Natural killer cell (primary cell): Measurements from ENCODE around the gene C9orf78. TPM values are rescaled to one million over a fixed set of nuclear protein-coding genes. Genes with fewer than 3 reads are reported as not detected.

Experiments
- ATAC-seq, 3 donors: fragments of 150-1000 bp in 2 of 3; fragments of 200-7000 bp in 1 of 3; cut with Tn5 transposase; 1 replicate in 1 of 3; 2 replicates in 2 of 3; pipeline ENCODE4 v1.10.0; 2021; ENCODE audit warnings: mild to moderate bottlenecking in 2 of 3, moderate library complexity in 2 of 3
- DNase-seq, 2 donors: peaks; one replicate each; pipeline versions ENCODE4 v3.0.0 to v3.0.0-alpha.2; 2013 to 2021; ENCODE audit warnings: mixed read lengths in 1 of 2
- H3K27ac ChIP-seq: one replicate; pipeline ENCODE4 v1.5.1; 2013; ENCODE audit warnings: mild to moderate bottlenecking, low read length
- H3K27me3 ChIP-seq: one replicate; pipeline ENCODE4 v1.6.1; 2013; ENCODE audit warnings: low read length; ENCODE audit not compliant: control insufficient read depth, insufficient read depth
- H3K36me3 ChIP-seq: one replicate; pipeline ENCODE4 v1.6.1; 2013; ENCODE audit warnings: low read length; ENCODE audit not compliant: control insufficient read depth, insufficient read depth
- H3K4me1 ChIP-seq: one replicate; pipeline ENCODE4 v1.6.1; 2013; ENCODE audit warnings: low read length; ENCODE audit not compliant: control insufficient read depth, insufficient read depth
- H3K4me3 ChIP-seq: one replicate; pipeline ENCODE4 v1.5.1; 2013; ENCODE audit warnings: low read length
- H3K9me3 ChIP-seq: one replicate; pipeline ENCODE4 v1.6.1; 2013; ENCODE audit warnings: low read length; ENCODE audit not compliant: control insufficient read depth, insufficient read depth
- H3K27ac Mint-ChIP-seq, 2 donors: one replicate each; pipeline ENCODE4 v1.8.0; 2022; ENCODE audit warnings: mild to moderate bottlenecking in 2 of 2, mixed read lengths in 2 of 2, moderate library complexity in 1 of 2
- H3K27me3 Mint-ChIP-seq, 2 donors: one replicate each; pipeline ENCODE4 v1.8.0; 2022; ENCODE audit warnings: low read depth in 2 of 2, mixed read lengths in 2 of 2
- H3K36me3 Mint-ChIP-seq: one replicate; pipeline ENCODE4 v1.8.0; 2022; ENCODE audit warnings: mixed read lengths
- H3K4me1 Mint-ChIP-seq, 2 donors: one replicate each; pipeline ENCODE4 v1.8.0; 2022; ENCODE audit warnings: mixed read lengths in 2 of 2
- H3K4me3 Mint-ChIP-seq: one replicate; pipeline ENCODE4 v1.8.0; 2022; ENCODE audit warnings: mild to moderate bottlenecking, moderate library complexity, mixed read lengths
- H3K9me3 Mint-ChIP-seq, 2 donors: one replicate each; pipeline ENCODE4 v1.8.0; 2022; ENCODE audit warnings: mixed read lengths in 2 of 2
- CTCF ChIP-seq: fragments of 200-600 bp; IDR thresholded peaks from one replicate; pipeline ENCODE4 v1.8.0; 2022; ENCODE audit warnings: antibody characterized with exemption
- WGBS: methylation state at CpG from one replicate; pipeline ENCODE4 v1.1.7; 2013; ENCODE audit warnings: missing lambda C conversion rate; ENCODE audit not compliant: insufficient coverage; 5-methylcytosine and 5-hydroxymethylcytosine counted together
- intact Hi-C: fragments of 100-400 bp; cut with micrococcal nuclease; formaldehyde crosslinking; loops from one replicate; pipeline ENCODE4 v1.14.2; 2022
- total RNA-seq, 4 donors: library from RNA; stranded (reverse); fragments of 120-200 nt in 1 of 4; gene quantifications; one replicate each; pipeline versions ENCODE4 v1.2.3 to v1.2.4, GENCODE V29; 2013 to 2022

C9orf78 gene
- total RNA-seq, 3 donors from 2014 or later (not counting 1 experiment from before 2014, with no cell fraction given), result 93.7 to 97.9 (median 97.6) TPM

GRCh38 chr9:129857207-129857606, 22.1 kb upstream of the C9orf78 start:
- intact Hi-C loops, result no loop called here

GRCh38 chr9:129854588-129855110, 19.6 kb upstream of the C9orf78 start:
- no peaks in the 10 kb centered on the region for H3K9me3 Mint-ChIP-seq
- peak overlapping the region; percentile 70 for H3K4me3 Mint-ChIP-seq
- H3K4me3 ChIP-seq, result no peak overlapping the region
- DNase-seq (peak in 1 of 2 donors; percentile 63), ATAC-seq (peak in 2 of 3 donors; percentile 64 to 85)
- intact Hi-C loops, result no loop called here
- H3K27me3 ChIP-seq, result no peaks in the 10 kb centered on the region
- no peak overlapping the region for H3K27ac ChIP-seq
- peak overlapping the region; percentile 43 to 57 for H3K27ac Mint-ChIP-seq
- peaks cover 34 to 38% of the 10 kb centered on the region in 2 donors for H3K4me1 Mint-ChIP-seq
- H3K4me1 ChIP-seq, result peaks cover 14% of the 10 kb centered on the region
- H3K27me3 Mint-ChIP-seq, result no peaks in the 10 kb centered on the region
- peaks cover 76% of the 10 kb centered on the region for H3K36me3 ChIP-seq
- TF ChIP-seq CTCF, result no peak
- H3K36me3 Mint-ChIP-seq, result peaks cover 25% of the 10 kb centered on the region
- no peaks in the 10 kb centered on the region for H3K9me3 ChIP-seq
- WGBS, result 34% methylated on average over 2 of the region's 4 CpGs

More at GRCh38 chr9:129857207-129857606, 22.1 kb upstream of the C9orf78 start:
- no peak for TF ChIP-seq CTCF
- DNase-seq (no peak), ATAC-seq (no peak)
- Mint-ChIP-seq H3K36me3 (peaks cover 17% of the 10 kb centered on the region), H3K27ac (no peak overlapping the region), H3K4me1 (peaks cover 29 to 34% of the 10 kb centered on the region in 2 donors), H3K4me3 (no peak overlapping the region), H3K9me3 (no peaks in the 10 kb centered on the region), H3K27me3 (no peaks in the 10 kb centered on the region)
- Histone ChIP-seq H3K4me3 (no peak overlapping the region), H3K27me3 (no peaks in the 10 kb centered on the region), H3K27ac (no peak overlapping the region), H3K36me3 (peaks cover 73% of the 10 kb centered on the region), H3K9me3 (no peaks in the 10 kb centered on the region), H3K4me1 (peaks cover 30% of the 10 kb centered on the region)
- WGBS, result 87% methylated on average over 7 of the region's 7 CpGs

GRCh38 chr9:129853614-129854013, 18.5 kb upstream of the C9orf78 start:
- Histone ChIP-seq H3K27me3 (no peaks in the 10 kb centered on the region), H3K27ac (no peak overlapping the region), H3K9me3 (no peaks in the 10 kb centered on the region), H3K4me3 (no peak overlapping the region), H3K36me3 (peaks cover 69% of the 10 kb centered on the region), H3K4me1 (peaks cover 23% of the 10 kb centered on the region)
- Mint-ChIP-seq H3K9me3 (no peaks in the 10 kb centered on the region), H3K27me3 (no peaks in the 10 kb centered on the region), H3K4me3 (peak overlapping the region; percentile 70), H3K27ac (peak overlapping the region in 1 of 2 donors; percentile 48), H3K4me1 (peaks cover 40% of the 10 kb centered on the region in 2 donors), H3K36me3 (peaks cover 25% of the 10 kb centered on the region)
- ATAC-seq (no peak), DNase-seq (no peak)
- intact Hi-C loops, result no loop called here
- WGBS, result 64% methylated on average over 3 of the region's 3 CpGs
- no peak for TF ChIP-seq CTCF

DNA sequence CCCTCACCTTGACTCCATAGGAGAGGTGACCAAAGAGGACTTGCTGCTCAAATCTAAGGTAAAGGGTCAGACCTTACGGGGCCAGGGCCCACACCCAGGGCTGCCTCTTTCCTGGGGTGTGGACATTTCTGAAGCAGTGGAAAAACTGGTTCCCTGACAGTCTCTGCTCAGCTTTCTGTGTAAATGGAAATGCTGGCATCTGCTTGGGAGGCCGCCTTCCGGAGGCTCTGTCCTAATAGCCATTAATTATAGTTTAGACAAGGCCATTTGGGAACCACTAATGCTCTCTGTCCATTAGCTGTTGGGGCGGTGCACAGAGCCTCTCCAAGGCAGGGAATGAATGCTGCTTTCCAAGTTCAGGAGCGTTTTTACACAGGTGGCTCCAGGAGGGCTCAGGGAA, 17.5 kb upstream of the C9orf78 start:
- intact Hi-C loops, result no loop called here
- Mint-ChIP-seq H3K9me3 (no peaks in the 10 kb centered on the region), H3K36me3 (peaks cover 25% of the 10 kb centered on the region), H3K4me3 (no peak overlapping the region), H3K27ac (no peak overlapping the region), H3K4me1 (peaks cover 40 to 44% of the 10 kb centered on the region in 2 donors), H3K27me3 (no peaks in the 10 kb centered on the region)
- H3K27me3 ChIP-seq, result no peaks in the 10 kb centered on the region
- H3K36me3 ChIP-seq, result peaks cover 59% of the 10 kb centered on the region
- TF ChIP-seq CTCF, result no peak
- H3K4me3 ChIP-seq, result no peak overlapping the region
- 79% methylated on average over 5 of the region's 5 CpGs for WGBS
- H3K9me3 ChIP-seq, result no peaks in the 10 kb centered on the region
- H3K4me1 ChIP-seq, result peaks cover 23% of the 10 kb centered on the region
- H3K27ac ChIP-seq, result no peak overlapping the region
- ATAC-seq (no peak), DNase-seq (no peak)
